ENCODE results near the gene HHIPL1.

Gene HHIPL1

GRCh38 chr14:99691111-99691885, 46.4 kb downstream of the HHIPL1 start:
- DNase-seq = no peak

DNA sequence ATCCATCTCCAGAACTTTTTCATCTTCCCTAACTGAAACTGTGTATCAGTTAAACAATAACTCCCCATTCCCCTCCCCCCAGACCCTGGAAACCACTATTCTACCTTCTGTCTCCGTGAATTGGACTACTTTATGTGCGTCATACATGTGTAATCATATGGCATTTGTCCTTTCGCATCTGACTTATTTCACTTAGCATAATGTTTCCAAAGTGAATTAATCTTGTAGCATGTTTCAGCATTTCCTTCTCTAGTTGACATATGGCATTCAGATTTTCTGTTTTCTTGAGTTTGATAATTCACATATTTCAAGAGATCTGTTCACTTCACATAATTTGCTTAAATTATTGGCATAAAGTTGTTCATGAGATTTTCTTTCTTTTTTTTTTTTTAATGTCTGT, 49.0 kb downstream of the HHIPL1 start:
- no peak for DNase-seq

DNA sequence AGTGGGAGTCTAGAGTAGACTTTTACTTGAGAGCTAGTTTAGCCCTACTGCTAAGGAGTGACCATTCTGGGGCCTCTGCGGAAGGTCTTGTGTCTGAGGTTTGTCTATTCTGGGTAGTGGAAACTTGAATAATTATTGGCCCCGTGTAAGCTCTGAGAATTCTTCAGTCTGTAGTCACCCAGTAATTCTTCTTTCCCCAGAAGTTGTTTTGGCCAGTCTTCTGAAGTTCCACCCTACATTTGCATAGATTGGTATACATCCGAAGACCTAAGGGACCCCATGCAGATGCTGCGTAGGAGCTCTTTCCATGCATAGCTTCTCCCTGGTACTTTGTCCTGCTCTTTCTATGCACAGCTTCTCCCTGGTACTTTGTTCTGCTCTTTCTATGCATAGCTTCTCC, 52.0 kb downstream of the HHIPL1 start:
- no peak for DNase-seq

DNA sequence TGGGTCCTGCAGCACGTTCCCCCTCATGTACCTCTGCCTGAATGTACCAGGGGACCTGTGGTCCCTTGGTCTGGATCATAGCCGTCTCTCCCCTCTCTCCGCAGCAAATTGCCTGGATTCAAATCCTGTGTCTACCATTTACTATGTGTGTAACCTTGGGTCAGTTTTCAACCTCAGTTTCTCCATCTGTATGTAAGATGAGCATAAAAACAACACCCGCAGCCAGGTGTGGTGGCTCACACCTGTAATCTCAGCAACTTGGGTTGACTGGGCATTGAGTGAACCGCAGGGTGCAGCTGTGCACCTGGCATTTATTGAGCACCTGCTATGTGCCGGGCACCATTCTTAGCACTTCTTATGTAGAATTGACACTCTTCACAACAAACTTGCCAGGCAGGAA, 53.3 kb downstream of the HHIPL1 start:
- DNase-seq = no peak

DNA sequence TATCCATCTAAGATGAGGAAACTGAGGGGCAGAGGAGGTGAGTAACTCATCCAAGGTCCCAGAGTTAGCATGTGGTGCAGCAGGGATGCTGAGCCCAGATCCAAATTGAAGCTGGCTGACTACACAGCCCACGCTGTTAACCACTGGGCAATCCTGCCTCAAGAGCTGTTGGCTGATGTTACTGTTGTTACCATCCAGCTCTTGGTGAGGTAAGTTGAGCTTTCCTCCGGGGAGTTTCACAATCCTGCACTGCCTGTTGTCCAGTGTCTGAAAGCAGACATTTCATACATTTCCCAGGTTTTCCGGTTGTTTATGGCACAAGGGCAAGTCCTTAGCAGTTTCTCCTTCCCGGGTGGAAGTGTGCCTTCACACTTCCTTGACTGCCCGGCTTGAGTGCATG, 53.7 kb downstream of the HHIPL1 start:
- no peak for DNase-seq

- DNase-seq = no peak
These were observed 54.3 kb downstream of the HHIPL1 start for GRCh38 chr14:99699085-99699760.

- no peak for DNase-seq
These were observed 54.9 kb downstream of the HHIPL1 start for GRCh38 chr14:99699861-99700260.

DNA sequence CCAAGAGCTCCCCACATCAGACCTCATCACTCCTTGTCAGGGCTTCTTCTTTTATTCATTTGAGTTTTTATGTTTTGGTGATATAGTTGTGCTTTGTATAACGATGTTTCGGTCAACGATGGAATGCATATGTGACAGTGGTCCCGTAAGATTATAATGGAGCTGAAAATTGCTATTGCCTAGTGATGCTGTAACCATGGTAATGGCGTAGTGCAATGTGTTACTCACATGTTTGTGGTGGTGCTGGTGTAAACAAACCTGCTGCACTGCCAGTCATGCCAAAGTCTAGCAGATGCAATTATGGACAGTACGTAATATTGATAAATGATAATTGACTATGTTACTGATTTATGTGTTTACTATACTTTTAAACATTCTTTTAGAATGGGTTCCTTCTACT, 55.5 kb downstream of the HHIPL1 start:
- no peak for DNase-seq

- no peak for DNase-seq
These were observed 56.3 kb downstream of the HHIPL1 start for GRCh38 chr14:99701260-99701659.

GRCh38 chr14:99702115-99702514, 57.2 kb downstream of the HHIPL1 start:
- DNase-seq = no peak

DNA sequence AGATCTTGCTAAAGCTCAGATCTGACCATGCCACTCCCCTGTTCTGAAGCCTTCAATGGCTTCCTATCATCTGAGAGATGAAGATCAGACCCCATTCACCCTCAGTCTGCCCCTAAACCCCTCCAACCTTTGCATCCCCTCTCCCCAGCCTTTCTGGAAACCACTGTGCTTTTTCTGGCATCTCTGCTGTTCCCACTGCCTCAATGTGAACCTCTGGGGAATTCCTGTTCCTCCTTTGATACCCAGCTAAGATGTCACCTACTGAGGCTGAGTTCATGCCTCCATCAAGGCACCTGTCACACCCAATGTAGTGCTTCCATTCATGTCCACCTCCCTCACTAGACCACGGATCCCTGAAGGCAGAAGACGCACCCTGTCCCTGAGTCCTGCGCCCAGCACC, 58.5 kb downstream of the HHIPL1 start:
- DNase-seq = no peak

GRCh38 chr14:99704037-99704436, 59.1 kb downstream of the HHIPL1 start:
- DNase-seq = no peak

- no peak for DNase-seq
These were observed 61.4 kb downstream of the HHIPL1 start for GRCh38 chr14:99706107-99706900.

GRCh38 chr14:99707420-99707819, 62.5 kb downstream of the HHIPL1 start:
- DNase-seq = no peak

DNA sequence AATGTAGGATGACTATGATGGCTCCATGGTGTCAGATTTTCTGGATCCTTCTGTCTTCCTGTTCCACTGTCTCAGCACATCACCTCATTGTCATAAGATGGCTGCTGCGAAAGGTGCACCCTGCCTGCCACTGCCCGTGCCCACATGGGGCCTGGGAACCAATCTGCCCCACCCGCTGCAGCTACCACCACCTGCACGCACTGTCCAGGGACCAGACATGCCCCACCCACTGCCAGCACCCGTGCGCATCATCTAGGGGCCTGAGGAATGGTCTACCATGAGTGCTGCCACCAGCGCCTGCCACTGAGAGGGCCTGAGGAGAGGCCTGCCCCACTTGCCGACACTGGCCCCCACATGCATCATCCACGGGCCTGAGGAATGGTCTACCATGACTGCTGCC, 63.0 kb downstream of the HHIPL1 start:
- DNase-seq = no peak

GRCh38 chr14:99708449-99708848, 63.5 kb downstream of the HHIPL1 start:
- no peak for DNase-seq

GRCh38 chr14:99713972-99714371, 69.0 kb downstream of the HHIPL1 start:
- DNase-seq = no peak

DNA sequence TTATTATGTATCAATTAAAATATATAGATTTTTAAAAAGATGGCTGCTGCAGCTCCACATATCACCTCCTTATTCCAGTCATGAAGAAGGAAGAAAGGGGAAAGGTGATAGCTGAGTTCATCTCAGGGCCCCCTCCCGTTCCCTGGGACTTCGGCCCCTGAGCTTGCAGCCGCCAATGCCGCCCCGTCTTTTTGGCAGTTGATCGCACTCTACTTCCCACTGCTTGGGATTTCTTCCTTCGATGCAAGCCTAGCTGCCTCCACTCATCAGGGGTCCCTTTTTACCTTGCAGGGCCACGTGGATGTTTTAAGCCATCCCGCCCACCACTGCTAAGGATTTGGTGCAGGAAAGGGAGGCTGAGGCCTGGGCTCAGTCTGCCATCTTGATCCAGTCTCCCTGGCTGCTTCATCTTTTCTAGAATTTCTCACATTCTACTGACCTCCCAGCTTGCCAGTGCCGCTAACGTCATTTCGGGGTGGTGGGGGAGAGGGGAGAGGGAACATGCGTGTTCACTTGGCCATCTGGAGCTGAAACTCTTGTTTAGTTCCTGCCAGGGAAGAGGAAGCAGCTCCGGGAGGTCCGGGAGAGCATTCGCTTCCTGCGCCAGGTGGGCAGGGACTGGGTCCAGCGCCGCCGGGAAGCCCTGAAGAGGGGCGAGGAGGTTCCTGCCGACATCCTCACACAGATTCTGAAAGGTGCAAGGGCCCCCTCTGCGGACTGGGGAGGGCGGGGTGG, 70.5 kb downstream of the HHIPL1 start:
- DNase-seq = no peak

- no peak for DNase-seq
These were observed 71.3 kb downstream of the HHIPL1 start for GRCh38 chr14:99716091-99716849.

GRCh38 chr14:99716850-99717681, 72.1 kb downstream of the HHIPL1 start:
- no peak for DNase-seq

DNA sequence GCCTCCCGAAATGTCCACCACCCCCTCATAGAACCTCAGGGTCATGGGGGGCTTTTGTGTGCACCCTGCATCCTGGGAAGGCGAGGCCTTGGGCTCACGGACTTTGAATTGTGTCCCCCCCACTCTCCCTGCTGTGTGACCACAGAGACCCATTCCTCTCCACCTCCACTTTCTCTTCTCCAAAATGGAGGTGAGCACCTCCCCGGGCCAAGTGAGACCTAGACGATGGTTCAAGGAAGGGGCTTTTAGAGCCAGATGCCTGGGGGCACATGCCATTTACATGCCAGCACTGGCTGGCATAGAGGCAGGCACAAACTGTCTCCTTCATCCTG, 72.7 kb downstream of the HHIPL1 start:
- DNase-seq = no peak
